Measurements from ENCODE around the gene EPYC.
"Not testable (repeated sequence)": the region's sequence is repeated elsewhere in the genome, so short reads cannot be mapped to it uniquely, and the experiment has no call there.

Gene EPYC

DNA sequence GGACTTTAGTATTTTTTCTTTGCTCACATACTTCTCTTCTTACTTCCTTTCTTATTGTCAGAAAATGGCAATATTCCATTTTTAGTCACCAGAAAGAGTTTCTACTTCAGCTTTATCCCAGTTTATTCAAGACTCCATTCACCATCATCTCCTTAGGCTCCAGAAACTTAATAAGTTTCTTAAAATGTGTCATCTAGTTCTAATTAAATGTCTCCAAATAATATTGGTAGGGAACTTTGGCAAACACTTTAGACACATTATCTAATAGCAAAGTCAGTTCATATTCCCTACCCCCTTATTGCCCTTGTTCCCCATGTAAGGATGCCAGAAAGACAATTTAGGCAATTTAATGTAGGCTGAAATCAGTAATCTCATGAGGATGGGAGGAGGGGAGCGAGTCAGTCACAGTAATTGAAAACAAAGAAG is 15.1 kb downstream of the EPYC start:
- DNase-seq: no peak

DNA sequence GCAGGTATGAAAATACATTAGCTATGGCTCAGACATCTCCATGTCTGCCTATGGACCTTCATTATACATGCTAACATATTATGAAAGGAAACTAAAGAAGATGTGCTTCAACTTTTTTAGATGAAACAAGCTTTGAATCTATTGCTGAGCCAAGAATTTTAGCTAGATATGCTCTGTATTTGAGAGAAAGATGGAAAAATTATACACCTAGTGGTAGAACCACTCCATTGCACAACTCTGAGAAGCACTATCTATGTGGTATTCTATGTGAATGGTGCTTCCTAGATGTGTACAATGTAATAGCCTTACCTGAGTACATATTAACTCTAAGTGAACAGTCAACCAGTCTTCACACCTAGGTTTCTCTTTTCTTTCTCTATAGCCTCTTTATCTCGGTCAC is 17.3 kb downstream of the EPYC start:
- no peak for DNase-seq

DNA sequence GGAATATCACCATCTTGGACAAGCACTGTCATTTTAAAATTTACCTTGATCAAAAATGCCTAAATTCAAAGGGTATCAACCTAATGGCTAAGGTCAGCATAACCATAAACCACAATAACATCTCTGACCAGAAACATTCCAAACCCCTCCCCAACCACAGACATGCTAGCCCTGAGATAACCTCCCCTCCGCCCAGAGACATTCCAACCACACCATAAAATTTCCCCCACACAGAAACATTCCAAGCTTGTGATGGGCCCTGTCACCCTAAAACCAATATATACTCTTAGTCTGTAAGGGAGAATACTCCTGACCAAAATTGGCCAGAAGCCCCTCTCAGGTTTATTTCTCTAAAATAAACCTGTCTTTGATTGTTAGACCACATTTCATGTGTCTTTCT is 17.7 kb downstream of the EPYC start:
- no peak for DNase-seq

DNA sequence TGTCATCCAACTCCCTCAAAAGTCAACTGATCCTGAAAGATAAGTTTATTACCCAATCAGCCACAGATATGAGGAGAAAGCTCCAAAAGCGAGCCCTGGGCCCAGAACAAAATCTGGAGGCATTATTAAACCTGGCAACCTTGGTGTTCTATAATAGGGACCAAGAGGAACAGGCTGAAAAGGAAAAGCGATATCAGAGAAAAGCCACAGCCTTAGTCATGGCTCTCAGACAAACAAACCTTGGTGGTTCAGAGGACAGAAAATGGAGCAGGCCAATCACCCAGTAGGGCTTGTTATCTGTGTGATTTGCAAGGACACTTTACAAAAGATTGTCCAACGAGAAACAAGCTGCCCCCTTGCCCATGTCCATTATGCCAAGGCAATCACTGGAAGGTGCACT is 19.4 kb downstream of the EPYC start:
- not testable (repeated sequence) for DNase-seq

DNA sequence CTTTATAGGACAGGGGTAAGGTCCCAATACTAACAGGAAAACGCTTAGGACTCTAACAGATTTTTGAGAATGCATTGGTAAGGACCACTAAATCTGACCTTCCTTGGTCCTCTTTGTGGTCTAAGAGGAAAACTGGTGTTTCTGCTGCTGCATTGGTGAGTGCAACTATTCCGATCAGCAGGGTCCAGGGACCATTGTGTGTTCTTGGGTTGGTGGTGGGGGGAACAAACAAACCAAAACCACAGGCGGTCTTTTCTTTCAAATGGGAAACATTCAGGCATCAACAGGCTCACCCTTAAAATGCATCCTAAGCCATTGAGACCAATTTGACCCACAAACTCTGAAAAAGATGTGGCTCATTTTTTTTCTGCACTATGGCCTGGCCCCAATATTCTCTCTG is 20.7 kb downstream of the EPYC start:
- DNase-seq: no peak

DNA sequence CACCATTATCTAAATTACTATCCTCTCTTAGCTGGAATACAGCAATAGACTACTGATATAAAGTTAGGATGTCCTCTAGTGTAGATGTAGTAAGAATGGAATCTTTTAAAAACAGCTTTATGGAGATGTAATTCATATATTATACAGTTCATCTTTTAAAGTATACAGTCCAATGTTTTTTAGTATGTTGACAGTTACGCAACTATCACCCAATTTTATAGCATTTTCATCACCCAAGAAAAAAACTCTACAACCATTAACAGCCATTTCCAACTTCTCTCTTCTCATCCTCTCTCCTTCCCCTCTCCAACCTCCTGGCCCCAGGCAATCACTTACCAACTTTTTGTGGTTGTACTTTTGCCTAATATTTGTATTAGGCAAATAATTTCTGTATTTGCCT is 22.6 kb downstream of the EPYC start:
- no peak for DNase-seq

DNA sequence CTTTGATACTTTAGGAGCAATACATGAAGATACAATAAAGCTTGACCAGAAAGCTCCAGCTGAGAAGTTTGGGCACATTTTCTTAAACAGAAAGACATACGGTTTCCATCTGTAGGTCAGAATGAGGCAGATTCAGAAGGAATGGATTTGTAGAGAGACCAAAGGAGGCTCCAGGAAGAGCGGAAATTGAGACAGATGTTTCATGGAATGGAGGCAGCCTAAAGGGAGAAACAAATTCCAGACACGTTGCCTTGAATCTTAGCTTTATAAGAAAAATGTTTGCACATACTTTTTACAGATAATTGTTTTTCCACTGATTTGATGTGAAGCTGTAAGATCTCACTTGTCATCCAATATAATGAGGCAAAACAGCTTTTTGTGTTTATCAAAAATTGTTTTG is 24.8 kb downstream of the EPYC start:
- no peak for DNase-seq

DNA sequence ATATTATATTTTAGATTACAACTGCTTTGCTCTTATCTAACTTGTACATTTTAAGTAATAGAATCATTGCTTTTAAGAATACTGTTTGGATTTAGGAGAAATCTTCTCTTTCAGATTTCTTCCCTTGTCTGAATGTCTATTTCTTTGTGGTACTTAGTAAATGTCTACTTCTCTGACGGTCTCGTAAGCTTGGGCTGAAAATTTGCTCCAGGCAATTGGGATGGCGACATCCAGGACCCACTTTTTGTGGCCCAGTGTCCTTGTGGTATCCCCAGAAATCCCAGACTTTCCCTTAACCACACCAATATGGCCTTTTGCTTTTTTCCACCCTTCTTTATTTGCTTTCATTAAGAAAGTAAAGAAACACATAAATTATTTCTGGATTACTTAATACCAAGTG is 25.8 kb downstream of the EPYC start:
- no peak for DNase-seq

DNA sequence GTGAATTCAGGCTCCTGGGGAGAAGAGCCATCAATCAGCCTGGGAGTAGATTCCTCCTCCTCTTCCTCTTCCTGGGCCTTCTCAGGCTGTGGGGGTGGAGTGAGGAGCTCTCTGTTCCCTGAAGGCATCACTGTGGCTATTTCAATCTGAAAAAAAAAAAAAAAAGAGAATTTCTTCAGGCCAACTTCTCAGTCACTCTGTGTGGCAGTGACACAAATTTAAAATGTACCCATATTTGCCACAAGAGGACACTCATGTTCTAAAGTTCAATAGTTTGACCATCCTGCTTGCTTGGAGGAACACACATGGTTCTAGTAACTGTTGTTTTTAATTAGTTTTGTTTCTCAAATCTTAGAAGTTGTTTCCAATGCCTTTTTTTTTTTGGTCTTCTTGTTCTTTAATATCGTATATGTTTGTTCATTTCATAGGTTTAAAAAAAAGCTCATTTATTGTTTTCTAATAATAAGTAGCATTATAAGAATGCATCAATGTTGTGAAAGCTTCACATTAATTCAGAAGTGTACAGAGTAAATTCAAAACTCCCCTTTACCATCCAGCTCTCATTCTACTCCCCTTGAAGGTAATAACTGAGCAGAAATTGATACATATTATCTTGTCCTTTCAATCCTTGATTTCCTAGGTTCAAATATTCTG is 26.5 kb downstream of the EPYC start:
- no peak for DNase-seq

DNA sequence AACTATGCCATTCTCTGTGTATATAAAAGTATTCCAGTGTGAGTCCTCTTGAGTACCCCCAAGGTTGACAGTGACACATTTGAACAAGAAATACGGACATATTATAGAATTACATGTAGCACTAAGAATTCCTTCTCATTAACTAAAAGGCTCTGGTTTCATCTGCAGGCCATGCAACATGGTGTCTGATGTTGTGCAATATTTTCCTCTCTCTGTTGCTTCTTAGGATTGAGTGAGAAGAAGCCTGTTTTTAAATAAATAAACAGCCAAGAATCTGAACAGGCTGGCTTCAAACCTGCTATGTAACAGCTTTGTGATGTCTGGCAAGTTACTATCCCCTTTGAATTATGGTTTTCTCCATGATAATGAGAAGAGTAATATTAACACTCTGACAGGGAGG is 27.5 kb downstream of the EPYC start:
- no peak for DNase-seq

DNA sequence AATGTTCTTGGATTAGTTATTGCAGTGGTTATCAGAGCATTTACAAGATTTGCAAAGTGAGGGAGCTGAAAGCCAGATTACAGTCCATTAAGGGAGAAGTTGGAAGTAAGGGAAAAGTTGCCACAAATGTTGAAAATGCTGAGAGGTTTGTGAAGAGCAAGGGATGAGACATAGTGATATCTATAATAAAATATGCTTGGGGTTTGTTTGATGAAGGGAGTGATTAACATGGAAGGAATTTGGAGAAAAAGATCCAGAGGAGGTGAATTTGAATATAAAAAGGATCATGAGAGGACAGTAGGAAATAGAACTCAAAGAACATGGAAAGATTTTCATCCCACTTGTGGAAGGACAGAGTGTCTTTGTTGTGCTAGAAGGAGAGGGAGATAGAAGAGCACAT is 30.5 kb downstream of the EPYC start:
- DNase-seq: no peak

DNA sequence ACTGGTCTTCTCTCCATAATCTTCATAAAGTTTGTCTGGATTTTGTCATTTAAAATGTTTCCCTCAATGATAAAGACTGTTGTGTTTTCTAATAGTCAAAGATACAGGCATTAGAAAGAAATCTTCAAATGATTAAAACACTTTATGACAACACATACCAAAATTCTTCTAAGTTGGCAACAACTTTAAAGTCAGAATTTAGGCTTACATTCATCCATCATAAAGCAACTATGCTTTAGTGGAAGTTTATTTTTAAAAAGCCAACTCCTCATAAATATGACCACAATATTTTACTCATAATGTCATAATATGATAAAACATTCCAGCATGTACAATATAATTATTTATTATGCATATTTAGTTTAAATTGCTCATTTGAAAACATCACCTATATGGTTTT is 32.5 kb downstream of the EPYC start:
- DNase-seq: no peak

DNA sequence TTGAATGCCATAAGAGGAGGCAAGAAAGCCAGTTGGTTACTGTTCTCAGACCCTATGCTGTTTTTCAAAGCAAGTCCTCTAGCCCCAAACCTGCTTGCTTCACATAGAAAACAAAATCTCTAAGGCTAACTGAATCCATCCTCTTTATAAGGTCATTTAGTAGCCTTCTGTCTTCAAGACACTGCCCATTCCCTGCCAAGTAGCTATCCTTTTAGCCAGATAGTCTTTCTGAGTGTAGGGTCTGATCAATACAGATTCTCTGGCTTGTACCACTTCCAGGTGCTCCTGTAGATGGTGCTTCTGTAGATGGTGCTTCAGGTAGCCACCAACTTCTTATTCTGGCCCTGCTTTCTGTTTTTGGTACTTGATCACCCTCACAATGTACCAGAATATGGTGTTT is 33.9 kb downstream of the EPYC start:
- DNase-seq: no peak

DNA sequence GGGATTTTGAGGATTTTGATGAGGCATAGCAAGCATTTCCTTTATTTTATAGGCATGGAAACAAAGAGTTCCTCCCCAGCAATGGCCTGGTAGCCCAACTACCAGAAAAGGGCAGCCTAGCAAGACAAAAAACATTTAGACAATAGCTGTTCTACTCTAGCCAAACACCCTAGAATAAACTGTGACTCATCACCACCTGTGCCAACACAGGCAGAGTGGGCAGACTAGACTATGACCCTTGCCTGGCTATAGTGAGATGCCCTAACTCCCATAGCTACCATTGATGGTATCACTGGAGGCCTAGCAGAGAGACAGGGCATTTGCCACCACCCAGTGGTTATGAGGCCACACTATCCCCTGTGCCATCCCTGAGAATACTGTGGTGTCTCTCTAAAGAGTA is 34.3 kb downstream of the EPYC start:
- no peak for DNase-seq

DNA sequence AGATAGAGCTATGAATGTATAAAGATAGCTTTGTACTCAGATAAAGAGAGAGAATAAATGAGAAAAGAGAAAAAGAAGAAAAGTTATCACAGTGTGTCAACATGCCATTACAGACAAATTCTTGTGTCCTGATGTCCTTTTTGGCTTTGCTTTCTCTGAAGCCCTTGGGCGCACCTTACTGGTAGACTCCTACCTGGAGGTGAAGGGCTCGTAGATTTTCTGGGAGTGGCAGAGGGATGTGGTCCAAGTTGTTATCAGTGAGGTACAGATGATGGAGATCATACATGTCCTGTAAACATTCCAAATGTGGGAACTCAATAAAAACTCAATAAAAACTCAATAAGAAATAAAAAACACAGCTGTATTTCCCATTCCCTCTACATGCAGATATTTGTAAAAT is 34.9 kb downstream of the EPYC start:
- DNase-seq: no peak

DNA sequence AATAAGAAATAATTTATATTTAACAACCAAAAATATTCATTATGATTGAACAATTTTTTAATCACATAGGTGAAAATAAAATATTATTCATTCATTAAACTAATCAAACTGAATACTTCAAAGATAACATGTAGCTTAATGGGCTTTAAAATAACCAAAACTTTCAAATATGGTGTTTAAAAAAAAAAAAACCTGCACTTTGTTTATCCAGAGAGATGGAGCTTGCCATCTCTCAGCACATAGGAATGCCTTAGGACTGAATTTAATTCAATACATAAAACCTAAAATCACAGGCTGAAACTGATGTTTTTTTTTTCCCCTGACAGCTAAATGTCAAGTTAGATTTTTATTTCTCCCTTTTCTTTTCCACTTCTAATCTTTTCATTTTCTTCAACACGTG is 35.4 kb downstream of the EPYC start:
- DNase-seq: no peak

DNA sequence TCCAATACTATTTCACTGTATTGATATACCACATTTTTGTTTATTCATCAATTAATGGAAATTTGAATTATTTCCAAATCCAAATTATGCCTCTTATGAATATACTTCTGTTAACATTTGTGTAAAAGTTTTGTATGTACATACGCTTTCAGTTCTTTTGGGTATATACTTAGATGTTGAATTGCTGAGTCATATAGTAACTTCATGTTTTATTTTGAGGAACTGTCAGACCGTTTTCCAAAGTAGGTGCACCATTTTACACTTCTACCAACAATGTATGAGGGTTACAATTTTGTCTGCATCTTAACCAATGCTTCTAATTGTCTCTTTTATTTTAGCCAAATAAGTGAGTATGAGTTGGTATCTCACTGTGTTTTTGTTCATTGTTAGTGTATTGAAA is 39.6 kb downstream of the EPYC start:
- no peak for DNase-seq

DNA sequence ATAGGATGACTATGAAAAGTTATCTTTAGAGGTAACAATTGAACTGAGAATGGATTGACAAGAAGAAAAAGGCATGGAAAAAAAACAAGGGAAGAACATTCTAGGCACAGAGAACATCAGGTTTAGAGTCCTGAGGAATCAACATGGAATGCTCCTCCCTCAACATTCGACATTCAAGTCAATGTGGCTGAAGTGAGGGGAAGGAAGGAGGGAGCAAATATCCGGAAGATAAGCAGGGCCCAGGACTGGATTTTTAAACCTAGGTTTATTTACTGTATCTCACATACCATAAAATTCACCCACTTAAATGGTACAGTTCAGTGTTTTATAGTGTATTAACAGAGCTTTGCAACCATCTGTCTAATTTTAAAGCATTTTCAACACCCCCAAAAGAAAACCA is 40.2 kb downstream of the EPYC start:
- DNase-seq: no peak

DNA sequence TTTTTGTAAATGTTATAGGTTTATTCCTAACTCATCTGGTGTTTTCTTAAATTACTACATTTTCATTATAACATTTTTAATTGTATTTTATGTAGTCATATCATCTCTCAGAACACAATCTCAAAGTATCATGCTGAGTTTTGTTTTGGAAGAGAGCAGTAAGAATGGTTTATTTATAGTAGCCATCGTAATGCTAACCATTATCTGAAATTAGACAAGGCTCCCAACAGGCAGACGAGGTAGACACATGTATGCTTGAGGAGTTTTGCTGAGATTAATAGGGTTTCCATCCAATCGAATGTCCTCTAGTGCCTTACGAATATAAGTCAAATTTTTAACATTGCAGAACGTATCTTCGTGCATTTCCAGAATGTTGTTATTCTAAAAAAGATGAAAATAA is 40.8 kb downstream of the EPYC start:
- DNase-seq: no peak

DNA sequence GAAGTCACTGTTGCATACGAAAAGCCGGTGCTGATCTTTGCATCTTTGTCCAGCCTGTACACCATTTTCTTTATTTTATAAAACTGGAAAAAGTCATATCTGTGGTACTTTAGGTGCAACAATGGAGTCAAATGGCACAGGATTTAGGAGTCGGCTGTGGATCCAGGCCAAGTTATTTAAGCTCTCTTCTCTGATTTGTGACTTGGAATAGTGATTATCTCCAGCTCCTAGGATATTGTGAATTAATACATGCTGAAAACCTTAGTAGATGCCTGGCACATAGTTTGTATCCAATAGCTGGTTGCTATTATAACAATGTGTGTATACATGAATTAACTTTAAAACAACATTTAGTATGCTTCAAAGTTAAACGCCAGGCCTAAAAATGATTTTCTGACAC is 43.6 kb downstream of the EPYC start:
- DNase-seq: no peak

DNA sequence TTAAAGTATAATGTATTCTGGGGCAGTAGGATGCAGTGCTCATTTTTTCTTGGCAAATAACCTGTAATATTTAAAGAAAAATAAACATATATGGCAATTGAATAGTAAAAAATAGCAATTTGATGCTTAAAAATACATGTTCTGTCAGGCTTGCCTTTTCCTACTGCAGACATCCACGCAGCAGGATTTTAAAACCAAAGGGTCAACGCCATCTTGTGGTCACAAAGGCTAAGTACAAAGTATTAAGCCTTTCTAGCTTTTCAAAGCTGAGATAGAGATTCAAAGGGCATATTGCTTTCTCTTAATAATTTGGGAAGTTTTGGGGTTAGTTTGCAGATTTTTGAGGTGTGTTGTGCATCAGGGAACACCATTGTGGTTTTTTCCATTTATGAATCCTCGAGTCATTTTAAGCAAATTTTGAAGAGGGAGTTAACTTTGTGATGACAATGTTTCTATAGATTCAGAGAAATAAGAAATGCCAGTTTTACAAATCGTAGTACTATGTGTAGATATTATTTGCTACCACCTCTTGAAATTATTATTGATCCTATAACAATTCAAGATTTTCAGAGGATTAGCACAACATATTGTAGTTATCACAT is 45.1 kb downstream of the EPYC start:
- DNase-seq: no peak

DNA sequence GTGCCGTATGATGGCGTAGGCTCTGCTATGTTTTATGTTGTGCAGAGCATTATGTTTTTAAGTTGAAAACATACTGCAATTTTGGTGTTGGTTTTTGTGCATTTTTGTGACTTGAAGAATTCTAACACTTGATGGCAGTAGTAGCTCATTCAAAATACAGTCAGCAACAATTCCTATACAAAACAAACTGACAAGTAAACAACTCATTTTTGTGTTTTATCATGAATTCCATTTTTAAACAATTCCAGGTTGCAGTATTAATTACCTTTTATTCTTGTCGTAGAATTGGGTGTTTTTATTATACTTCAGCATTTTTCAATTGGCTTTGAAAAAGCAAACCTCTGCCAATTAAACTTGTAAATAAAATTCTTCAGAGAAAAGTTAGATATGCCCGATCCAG is 45.7 kb downstream of the EPYC start:
- no peak for DNase-seq

DNA sequence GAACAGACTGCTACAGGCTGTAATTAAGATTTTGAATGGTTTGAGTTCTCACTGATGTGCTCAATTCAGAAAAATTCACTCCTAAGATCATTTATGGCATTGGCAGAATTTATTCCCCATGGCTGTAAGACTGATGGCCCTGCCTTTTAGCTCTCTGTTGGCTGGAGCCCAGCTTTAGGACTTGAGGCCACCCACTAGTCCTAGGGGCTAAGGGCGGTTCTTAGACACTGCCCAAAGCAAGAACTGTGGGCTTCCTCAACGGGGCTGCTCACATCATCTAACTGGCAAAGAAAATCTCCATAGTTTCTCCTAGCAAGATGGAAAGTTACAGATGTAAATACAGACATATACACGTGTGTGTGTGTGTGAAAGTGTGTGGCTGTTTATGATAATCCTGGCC is 46.4 kb downstream of the EPYC start:
- no peak for DNase-seq

DNA sequence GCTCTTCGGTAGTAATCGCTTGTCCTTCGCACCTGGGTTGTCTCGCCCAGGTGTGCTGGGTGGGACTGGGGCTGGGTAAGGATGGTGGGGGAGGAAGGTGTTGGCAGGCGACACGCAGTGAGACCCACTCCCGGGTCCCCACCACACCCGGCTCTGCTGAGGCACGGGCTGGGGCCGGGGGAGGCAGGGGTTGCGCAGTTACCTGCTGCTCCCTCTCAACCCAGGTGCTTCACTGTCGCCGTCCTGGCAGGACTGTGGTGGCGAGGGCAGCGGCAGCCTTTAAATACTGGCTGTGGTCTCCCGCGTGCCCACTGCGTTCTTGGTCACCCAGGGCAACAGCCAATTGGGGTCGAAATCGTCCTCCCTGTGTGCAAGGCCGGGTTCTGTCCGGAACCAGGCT is 49.9 kb downstream of the EPYC start, which contains the start of gene CCER1:
CCER1 (minus strand) TSS at position 256 of the 400 bp plus-strand sequence. CDS start 434 bp downstream, outside the sequence.
- DNase-seq: no peak

DNA sequence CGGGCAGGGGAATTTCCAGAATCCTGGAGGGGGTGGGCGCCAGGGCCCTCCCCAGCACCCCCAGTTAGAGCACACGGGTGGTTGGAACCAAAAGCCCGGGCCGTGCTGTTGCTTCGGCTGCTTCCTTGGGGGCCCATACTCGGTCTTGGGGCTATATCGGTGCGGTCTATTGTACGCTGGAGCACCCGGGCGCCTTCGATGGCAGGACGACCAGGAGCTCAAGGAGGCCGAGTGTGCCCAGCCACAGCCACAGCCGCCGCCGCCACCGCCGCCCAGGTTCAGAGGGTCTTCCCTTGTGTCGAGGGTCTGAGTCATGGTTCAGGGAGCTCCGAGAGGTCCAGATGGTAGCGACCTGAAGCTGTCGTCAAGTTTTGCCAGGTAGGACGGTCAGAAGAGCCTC is 50.3 kb downstream of the EPYC start:
- no peak for DNase-seq
